ENCODE data around the gene TMEM233. TPM values are rescaled to one million over a fixed set of nuclear protein-coding genes. Genes with fewer than 3 reads are reported as not detected.

Gene TMEM233
- total RNA-seq, 2 donors from 2014 or later, result not detected

DNA sequence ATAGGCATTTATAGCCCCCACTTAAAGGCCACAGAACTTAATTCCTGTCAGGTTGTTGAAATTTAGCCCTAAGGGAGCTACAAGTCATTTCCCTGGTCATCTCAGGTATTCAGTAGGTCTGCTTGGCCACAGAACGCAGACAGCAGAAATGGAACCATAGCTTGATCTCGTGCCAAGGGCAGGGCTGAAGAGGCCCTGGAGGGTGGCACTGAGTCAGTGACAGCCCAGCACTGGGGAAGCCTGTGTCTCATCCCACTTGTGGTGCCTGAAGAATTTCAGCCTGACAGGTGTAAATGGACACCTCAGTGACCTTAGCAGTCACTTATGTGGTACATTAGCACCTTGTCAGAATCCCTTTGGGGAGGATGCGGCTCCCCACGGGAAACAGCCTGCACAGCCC lies 81.0 kb downstream of the TMEM233 start:
- Mint-ChIP-seq H3K36me3 (ENCODE audit: low read depth) (peaks cover 100% of the 10 kb centered on the region), H3K27ac (peak overlapping the region; percentile 86), H3K4me1 (peaks cover 37% of the 10 kb centered on the region), H3K4me3 (peak overlapping the region; percentile 87), H3K27me3 (no peaks in the 10 kb centered on the region), H3K9me3 (no peaks in the 10 kb centered on the region)
- ATAC-seq (replicated peaks), result peak; percentile 26

DNA sequence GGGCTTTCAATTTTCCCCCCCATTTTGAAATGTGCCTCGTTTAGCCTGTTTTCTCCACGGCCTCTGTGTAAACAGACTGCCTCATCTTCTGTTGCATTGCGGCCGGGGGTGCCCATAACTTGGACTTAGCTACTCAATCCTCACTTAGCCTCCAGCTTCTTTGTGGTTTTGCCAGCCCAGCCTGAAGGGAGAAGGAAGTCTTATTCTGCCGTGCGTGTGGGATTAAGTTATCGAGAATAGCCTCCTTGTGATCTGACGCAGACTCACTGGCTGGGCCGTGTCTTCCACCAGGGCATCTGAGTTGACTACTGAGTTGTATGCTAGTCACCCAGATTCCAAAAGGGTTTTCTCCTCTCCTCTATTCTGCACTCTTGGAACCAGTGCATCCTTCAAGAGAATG lies 82.4 kb downstream of the TMEM233 start:
- peaks cover 100% of the 10 kb centered on the region for H3K36me3 Mint-ChIP-seq (ENCODE audit: low read depth)
- no peak for ATAC-seq (replicated peaks)
- peak overlapping the region; percentile 86 for H3K27ac Mint-ChIP-seq
- H3K4me3 Mint-ChIP-seq, result no peak overlapping the region
- H3K27me3 Mint-ChIP-seq, result no peaks in the 10 kb centered on the region
- peaks cover 27% of the 10 kb centered on the region for H3K4me1 Mint-ChIP-seq
- no peaks in the 10 kb centered on the region for H3K9me3 Mint-ChIP-seq

DNA sequence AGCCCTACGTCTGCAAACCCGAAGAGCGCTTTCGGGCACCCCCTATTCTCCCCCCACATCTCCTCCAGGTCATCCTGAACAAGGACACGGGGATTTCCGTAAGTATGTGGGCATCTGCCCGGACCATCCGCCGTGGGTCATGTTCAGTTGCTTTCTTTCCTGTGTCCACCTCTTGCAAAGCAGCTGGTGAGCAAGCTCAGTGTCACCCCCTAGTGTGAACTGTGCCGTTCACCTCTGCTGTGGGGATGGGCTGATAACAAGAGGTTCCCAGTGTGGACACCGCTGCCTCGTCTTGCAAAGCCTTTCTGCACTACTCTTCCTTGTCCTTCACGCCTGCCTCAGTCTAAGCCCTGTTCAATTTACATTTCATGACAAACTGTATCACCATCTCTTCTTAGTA lies 83.0 kb downstream of the TMEM233 start:
- H3K27ac Mint-ChIP-seq, result no peak overlapping the region
- no peak overlapping the region for H3K4me3 Mint-ChIP-seq
- H3K27me3 Mint-ChIP-seq, result no peaks in the 10 kb centered on the region

DNA sequence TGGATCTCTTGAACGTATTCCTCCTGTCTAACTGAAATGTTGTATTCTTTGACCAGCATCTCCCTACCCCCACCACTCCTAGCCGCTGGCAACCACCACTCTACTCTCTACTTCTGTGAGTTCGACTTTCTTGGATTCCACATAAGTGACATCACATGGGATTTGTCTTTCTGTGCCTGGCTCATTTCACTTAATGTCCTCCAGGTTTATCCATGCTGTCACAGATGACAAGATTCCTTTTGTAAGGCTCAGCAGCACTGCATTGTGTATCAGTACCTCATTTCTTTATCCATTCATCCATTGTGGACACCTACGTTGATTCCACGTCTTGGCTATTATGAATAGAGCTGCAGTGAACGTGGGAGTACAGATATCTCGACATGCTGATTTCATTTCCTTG lies 84.9 kb downstream of the TMEM233 start:
- peaks cover 13% of the 10 kb centered on the region for H3K4me1 Mint-ChIP-seq
- peaks cover 88% of the 10 kb centered on the region for H3K36me3 Mint-ChIP-seq (ENCODE audit: low read depth)
- H3K9me3 Mint-ChIP-seq, result no peaks in the 10 kb centered on the region
- H3K4me3 Mint-ChIP-seq, result no peak overlapping the region
- ATAC-seq (replicated peaks), result no peak
- no peak overlapping the region for H3K27ac Mint-ChIP-seq
- H3K27me3 Mint-ChIP-seq, result no peaks in the 10 kb centered on the region

More for the DNA sequence above, 83.0 kb downstream of the TMEM233 start:
- no peaks in the 10 kb centered on the region for H3K9me3 Mint-ChIP-seq
- peaks cover 21% of the 10 kb centered on the region for H3K4me1 Mint-ChIP-seq
- ATAC-seq (replicated peaks), result no peak
- peaks cover 100% of the 10 kb centered on the region for H3K36me3 Mint-ChIP-seq (ENCODE audit: low read depth)

DNA sequence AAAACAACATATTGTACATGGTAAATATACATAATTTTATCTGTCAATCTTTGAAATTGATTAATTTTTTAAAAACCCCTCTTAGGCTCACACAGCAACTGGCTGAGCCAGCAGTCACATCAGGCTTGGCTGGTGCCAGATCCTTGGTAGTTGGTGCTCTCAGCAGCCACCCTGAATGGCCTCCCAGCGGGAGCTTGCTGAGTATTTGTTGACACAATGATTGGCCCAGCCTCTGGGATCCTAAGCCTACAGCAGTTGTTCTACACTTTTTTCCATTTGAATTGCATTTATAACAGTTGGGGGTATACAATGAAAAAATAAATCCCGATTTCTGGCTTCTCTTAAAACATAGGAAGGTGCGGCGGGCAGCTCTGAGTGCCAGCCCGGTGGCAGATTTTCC lies 85.5 kb downstream of the TMEM233 start:
- Mint-ChIP-seq H3K4me1 (peaks cover 7% of the 10 kb centered on the region), H3K4me3 (no peak overlapping the region), H3K36me3 (ENCODE audit: low read depth) (peaks cover 82% of the 10 kb centered on the region), H3K27ac (no peak overlapping the region), H3K9me3 (no peaks in the 10 kb centered on the region), H3K27me3 (no peaks in the 10 kb centered on the region)
- ATAC-seq (replicated peaks), result no peak

DNA sequence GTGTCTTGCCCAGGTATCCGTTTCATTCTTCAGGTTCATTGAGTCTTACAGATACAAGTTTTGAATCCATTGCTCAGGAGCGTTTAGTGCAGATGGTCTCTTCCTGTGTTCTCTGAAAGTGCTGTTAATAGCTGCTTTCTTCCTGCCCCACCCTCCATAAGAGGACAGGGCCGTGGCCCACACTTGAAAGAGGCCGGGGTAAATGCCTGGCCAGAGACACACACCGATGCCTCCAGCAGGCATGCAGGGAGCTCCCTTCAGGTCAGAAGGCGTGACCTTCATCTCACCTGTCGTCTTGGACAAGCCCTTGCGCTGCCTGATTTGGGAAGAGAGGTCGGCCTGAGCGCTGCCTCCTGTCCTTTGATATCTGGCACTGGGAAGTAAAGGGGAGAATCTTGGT lies 85.9 kb downstream of the TMEM233 start:
- no peak for ATAC-seq (replicated peaks)
- Mint-ChIP-seq H3K27me3 (no peaks in the 10 kb centered on the region), H3K36me3 (ENCODE audit: low read depth) (peaks cover 78% of the 10 kb centered on the region), H3K4me3 (no peak overlapping the region), H3K4me1 (peaks cover 5% of the 10 kb centered on the region), H3K27ac (no peak overlapping the region), H3K9me3 (no peaks in the 10 kb centered on the region)

DNA sequence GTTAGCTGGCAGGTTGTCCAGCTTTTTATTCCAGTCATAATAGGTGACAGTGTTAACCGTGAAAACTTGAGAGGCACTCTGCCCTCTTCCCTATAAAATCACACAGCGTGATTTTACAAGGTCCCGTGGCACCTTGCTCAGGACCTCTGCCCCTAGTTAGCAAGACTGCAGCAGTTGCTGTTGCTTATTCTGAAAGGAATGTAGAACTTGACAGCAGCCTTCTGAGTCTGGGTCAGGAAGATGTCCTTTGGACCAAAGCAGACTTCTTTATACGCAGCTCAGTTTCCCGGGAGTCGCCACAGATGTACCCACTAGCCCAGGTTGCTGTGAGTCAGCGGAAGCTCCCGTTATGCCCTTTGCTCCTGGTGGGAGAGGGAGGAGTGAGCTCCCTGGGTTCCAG lies 87.5 kb downstream of the TMEM233 start:
- H3K27ac Mint-ChIP-seq, result peak overlapping the region; percentile 22
- peaks cover 61% of the 10 kb centered on the region for H3K36me3 Mint-ChIP-seq (ENCODE audit: low read depth)

DNA sequence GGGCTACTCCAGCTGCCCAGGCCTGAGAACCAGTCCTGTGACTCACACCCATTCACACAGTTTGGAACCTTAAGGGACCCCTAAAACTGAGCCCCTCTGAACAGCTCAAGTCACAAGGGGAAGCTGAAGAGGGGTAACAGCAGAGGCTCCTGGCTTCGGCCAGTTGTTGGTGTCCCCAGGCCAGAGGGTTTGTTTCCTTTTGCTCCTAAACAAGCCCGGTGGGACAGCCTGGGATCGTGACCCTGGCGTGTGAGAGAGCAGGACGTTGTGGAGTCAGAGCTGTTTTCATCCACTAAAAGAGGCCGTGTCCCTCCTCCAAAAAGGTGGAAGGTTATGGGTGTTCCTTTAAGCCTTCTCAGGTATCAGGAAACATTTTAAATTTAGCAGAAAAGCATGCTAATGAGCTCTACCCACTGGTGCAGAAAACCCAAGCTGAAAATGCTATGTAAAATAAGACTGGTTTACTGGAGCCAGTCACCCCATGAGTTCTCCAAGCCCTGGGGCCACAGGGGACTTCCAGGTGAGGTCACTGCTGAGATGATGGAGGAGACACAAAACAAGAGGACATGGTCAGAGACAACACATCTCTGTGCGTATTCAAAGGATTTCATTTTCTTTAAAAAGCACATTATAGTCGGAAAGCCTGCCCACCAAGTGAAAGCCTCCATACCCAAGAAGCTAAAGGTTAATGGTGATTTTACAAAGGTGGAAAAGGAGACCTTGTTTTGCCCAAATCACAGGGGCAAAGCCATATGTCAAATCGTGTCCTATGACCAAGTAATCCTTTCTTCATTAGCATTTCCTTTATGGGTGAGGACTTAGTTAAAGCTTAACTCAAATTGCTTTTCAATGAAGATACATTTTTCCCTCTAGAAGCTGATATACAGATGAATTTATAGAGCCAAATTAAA lies 88.4 kb downstream of the TMEM233 start:
- Mint-ChIP-seq H3K27me3 (no peaks in the 10 kb centered on the region), H3K4me3 (peak overlapping the region; percentile 20), H3K36me3 (ENCODE audit: low read depth) (peaks cover 53% of the 10 kb centered on the region), H3K9me3 (no peaks in the 10 kb centered on the region), H3K4me1 (peaks cover 5% of the 10 kb centered on the region), H3K27ac (peak overlapping the region; percentile 74)
- ATAC-seq (replicated peaks), result peak; percentile 90

More for the DNA sequence above, 87.5 kb downstream of the TMEM233 start:
- ATAC-seq (replicated peaks), result no peak
- H3K9me3 Mint-ChIP-seq, result no peaks in the 10 kb centered on the region
- H3K4me3 Mint-ChIP-seq, result no peak overlapping the region
- peaks cover 5% of the 10 kb centered on the region for H3K4me1 Mint-ChIP-seq
- no peaks in the 10 kb centered on the region for H3K27me3 Mint-ChIP-seq

DNA sequence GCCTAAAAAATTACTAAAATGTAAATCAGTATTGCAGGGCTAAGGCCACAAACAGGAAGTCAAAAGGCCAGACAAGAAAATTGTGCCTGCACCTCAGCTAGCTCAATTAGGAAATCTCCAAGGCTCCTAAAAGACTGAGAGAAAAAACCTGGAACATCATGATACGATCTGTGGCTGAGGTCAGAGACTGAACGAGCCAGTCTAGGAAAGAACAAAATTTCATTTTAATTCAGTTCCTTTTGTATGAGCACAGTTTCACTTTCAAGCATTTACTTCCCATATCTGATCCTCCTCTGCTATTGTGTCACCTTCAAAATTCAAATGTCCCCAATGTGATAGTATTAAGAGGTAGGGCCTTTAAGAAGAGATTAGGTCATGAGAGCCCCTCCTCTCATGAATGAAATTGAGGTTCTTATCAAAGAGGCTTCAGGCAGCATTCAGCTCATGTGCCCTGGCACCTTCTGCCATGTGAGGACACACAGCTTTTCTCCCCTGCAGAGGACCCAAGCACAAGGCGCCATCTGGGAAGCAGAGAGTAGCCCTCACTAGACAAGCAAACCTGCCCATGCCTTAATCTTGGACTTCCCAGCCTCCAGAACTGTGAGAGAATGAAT lies 89.2 kb downstream of the TMEM233 start:
- peaks cover 45% of the 10 kb centered on the region for H3K36me3 Mint-ChIP-seq (ENCODE audit: low read depth)
- H3K4me1 Mint-ChIP-seq, result peaks cover 5% of the 10 kb centered on the region
- no peak overlapping the region for H3K4me3 Mint-ChIP-seq
- H3K9me3 Mint-ChIP-seq, result no peaks in the 10 kb centered on the region
- H3K27me3 Mint-ChIP-seq, result no peaks in the 10 kb centered on the region
- peak; percentile 36 for ATAC-seq (replicated peaks)
- peak overlapping the region; percentile 74 for H3K27ac Mint-ChIP-seq

DNA sequence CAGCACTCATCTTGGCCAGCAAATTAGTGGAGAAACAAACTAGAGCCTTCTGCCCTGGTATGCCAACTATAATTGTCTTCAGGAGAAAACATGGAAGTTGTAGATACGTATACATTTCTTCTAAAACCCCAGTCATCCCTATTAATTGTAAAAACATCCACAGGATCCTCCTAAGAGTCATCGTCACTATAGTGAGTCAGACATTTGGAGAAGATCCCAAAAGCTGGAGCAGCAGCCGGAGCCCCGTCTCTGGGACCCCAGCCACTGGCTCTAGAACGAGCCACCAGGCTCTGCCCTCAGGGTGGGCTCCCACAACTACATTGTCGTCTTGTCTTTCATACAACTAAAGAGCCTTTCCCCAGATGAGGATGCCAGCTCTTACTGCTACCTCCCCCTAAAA lies 89.8 kb downstream of the TMEM233 start:
- ATAC-seq (replicated peaks), result no peak
- Mint-ChIP-seq H3K4me1 (peaks cover 5% of the 10 kb centered on the region), H3K9me3 (no peaks in the 10 kb centered on the region), H3K27me3 (no peaks in the 10 kb centered on the region), H3K4me3 (no peak overlapping the region), H3K27ac (peak overlapping the region; percentile 74), H3K36me3 (ENCODE audit: low read depth) (peaks cover 38% of the 10 kb centered on the region)

DNA sequence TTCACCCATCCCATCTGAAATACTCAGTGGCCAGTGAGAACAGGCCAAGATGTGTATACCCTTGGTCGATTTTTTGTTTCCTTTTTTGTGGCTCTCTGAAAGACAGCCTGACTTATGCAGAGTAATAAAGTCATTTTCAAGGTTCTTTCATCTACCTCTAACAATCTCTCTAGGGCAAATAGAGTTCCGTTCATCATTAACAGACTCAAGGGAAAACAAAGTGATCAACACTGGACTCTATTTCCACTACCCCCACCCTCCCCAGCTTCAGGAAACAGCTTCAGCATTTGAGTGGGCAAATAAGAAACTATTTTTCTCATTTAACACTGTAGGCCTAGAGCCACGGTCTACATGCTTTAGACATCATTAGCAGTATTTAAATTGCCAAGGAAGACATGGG lies 90.2 kb downstream of the TMEM233 start:
- H3K4me1 Mint-ChIP-seq, result peaks cover 5% of the 10 kb centered on the region
- H3K27ac Mint-ChIP-seq, result peak overlapping the region; percentile 74
- H3K36me3 Mint-ChIP-seq (ENCODE audit: low read depth), result peaks cover 34% of the 10 kb centered on the region
- ATAC-seq (replicated peaks), result no peak
- no peak overlapping the region for H3K4me3 Mint-ChIP-seq
- H3K27me3 Mint-ChIP-seq, result no peaks in the 10 kb centered on the region
- no peaks in the 10 kb centered on the region for H3K9me3 Mint-ChIP-seq

DNA sequence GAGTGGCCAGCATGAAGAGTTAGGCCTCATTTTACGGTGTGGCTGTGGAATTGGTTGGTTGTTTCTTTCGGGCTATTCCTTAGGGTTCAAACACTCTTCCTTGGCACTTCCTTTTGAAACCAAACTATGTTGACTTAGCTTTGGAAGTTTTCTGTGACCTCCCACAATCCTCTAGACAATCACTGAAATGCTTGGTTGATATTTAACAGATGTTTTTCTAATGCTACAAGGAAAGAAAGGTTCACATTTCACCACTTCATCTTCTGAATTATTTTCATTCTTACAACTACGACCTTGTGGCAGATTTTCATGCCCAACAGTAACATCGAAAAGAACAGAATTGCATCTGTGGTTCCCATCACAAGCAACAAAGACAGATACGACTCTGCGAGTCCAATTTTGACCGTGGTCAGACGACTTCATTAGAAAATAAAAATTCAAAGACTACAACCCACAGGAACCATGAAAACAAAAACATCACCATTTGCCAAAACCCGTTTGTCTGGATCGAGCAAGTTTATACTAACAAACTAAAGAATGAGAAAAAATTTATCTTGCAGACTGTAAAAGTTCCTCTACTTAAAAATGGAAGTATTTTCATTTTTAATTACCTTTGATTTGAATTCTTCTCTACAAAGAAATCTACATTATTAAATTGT lies 91.3 kb downstream of the TMEM233 start:
- no peak for ATAC-seq (replicated peaks)
- no peak overlapping the region for H3K4me3 Mint-ChIP-seq
- H3K27ac Mint-ChIP-seq, result no peak overlapping the region
- H3K27me3 Mint-ChIP-seq, result no peaks in the 10 kb centered on the region
- peaks cover 5% of the 10 kb centered on the region for H3K4me1 Mint-ChIP-seq
- H3K36me3 Mint-ChIP-seq (ENCODE audit: low read depth), result peaks cover 24% of the 10 kb centered on the region
- H3K9me3 Mint-ChIP-seq, result no peaks in the 10 kb centered on the region

DNA sequence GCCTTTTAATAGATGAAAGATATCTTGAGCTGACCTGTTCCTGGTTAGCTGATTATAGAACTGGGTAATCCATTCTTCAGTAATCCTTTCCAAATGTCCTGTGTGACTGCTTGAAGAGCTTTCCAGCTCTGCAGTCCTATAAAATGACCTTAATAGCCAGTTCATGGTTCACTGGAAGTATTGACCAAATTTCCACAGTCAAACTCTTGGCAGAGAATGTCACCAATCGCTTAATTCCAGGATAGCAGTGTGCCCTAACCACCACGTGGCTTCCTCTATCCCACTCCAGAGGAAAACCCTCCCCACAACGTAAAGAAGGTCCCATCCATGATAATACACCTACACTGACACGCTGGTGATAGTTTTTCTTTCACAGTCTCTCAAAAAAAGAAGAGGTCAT lies 91.8 kb downstream of the TMEM233 start:
- no peaks in the 10 kb centered on the region for H3K27me3 Mint-ChIP-seq
- H3K27ac Mint-ChIP-seq, result no peak overlapping the region
- H3K36me3 Mint-ChIP-seq (ENCODE audit: low read depth), result peaks cover 19% of the 10 kb centered on the region
- no peak for ATAC-seq (replicated peaks)
- no peak overlapping the region for H3K4me3 Mint-ChIP-seq
- H3K9me3 Mint-ChIP-seq, result no peaks in the 10 kb centered on the region
- peaks cover 5% of the 10 kb centered on the region for H3K4me1 Mint-ChIP-seq

DNA sequence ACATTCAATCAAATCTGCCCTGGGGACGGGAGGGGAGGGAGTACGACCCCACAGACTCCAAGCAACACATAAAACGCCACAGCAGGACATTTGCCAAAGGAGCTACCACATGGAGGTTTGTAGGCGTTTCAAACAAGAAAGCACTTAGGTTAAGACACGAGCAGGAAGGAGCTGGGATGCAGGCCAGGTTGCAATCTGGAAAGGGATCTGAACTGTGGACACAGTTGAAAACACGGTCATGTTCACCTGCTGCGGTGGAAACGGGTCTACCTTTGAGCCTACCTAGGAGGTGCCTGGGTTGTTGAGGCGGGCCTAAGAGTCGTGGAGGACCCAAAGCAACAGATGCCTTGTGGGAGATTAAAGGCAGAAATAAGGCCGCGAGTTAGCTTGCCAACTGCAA lies 92.8 kb downstream of the TMEM233 start:
- H3K4me3 Mint-ChIP-seq, result no peak overlapping the region

DNA sequence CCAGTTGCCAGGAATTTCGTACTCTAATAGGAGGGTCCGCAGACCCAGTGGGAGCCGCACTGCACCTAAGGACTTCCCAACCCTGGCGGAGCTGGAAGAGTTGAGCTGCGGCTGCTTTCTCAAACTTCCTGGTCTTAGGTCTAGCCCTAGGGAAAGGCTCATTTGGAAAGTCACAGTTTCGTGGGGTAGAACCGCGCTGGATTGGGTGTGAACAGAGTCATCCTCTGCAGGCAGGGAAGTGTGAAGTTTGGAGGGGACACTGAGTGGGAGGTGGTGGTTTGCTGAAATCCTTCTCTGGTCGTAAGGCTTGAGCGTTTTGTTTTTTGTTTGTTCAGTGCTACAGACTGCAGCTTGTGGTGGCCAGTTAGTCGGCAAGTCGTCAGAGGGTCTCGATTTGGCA lies 93.2 kb downstream of the TMEM233 start:
- no peak for ATAC-seq (replicated peaks)
- Mint-ChIP-seq H3K9me3 (no peaks in the 10 kb centered on the region), H3K4me3 (no peak overlapping the region), H3K27me3 (no peaks in the 10 kb centered on the region), H3K27ac (no peak overlapping the region), H3K4me1 (peaks cover 5% of the 10 kb centered on the region), H3K36me3 (ENCODE audit: low read depth) (peaks cover 5% of the 10 kb centered on the region)

More for the DNA sequence above, 92.8 kb downstream of the TMEM233 start:
- no peak overlapping the region for H3K27ac Mint-ChIP-seq
- no peaks in the 10 kb centered on the region for H3K27me3 Mint-ChIP-seq
- peaks cover 5% of the 10 kb centered on the region for H3K4me1 Mint-ChIP-seq
- H3K36me3 Mint-ChIP-seq (ENCODE audit: low read depth), result peaks cover 9% of the 10 kb centered on the region
- no peaks in the 10 kb centered on the region for H3K9me3 Mint-ChIP-seq
- ATAC-seq (replicated peaks), result no peak
